Activated naive CD8-positive, alpha-beta T cell treated with anti-CD3 and anti-CD28 coated beads, Interleukin-2, amount 10 ng/mL, durations not matched to agents 7 days and 5 days (primary cell): Measurements from ENCODE around the gene TMEM170A. TPM values are rescaled to one million over a fixed set of nuclear protein-coding genes. Genes with fewer than 3 reads are reported as not detected.
A peak's percentile ranks its signal among the peaks of the same experiment; 100 is the strongest.

Experiments used
- ATAC-seq: fragments of 150-1000 bp; cut with Tn5 transposase; one replicate; pipeline ENCODE4 v1.10.0; 2021; ENCODE audit warnings: low read depth, moderate library complexity
- POLR2A ChIA-PET: fragments of 350-600 bp; sonication (Branson Sonifier 250); formaldehyde crosslinking; loops from one replicate; lab custom pipeline; 2021; ENCODE audit warnings: antibody characterized with exemption; lab: Charles Lee
- DNase-seq: peaks from one replicate; pipeline ENCODE4 v3.0.0; 2021
- H3K27ac Mint-ChIP-seq: one replicate; pipeline ENCODE4 v1.8.0; 2022; ENCODE audit warnings: mild to moderate bottlenecking, mixed read lengths
- H3K27me3 Mint-ChIP-seq: one replicate; pipeline ENCODE4 v1.8.0; 2022; ENCODE audit warnings: mild to moderate bottlenecking, moderate library complexity, mixed read lengths
- H3K36me3 Mint-ChIP-seq: one replicate; pipeline ENCODE4 v1.8.0; 2021; ENCODE audit warnings: mild to moderate bottlenecking, mixed read lengths
- H3K4me1 Mint-ChIP-seq: one replicate; pipeline ENCODE4 v1.8.0; 2021; ENCODE audit warnings: mixed read lengths
- H3K4me3 Mint-ChIP-seq: one replicate; pipeline ENCODE4 v1.8.0; 2022; ENCODE audit warnings: mild to moderate bottlenecking, moderate library complexity, mixed read lengths
- H3K9me3 Mint-ChIP-seq: one replicate; pipeline ENCODE4 v1.8.0; 2021; ENCODE audit warnings: mixed read lengths
- total RNA-seq, 2 experiments: library from RNA; stranded (reverse); gene quantifications; one replicate each; pipeline ENCODE4 v1.2.3, GENCODE V29; 2021

The TMEM170A gene
- total RNA-seq, 2 experiments from 2014 or later: 37.3 to 38.9 TPM

DNA sequence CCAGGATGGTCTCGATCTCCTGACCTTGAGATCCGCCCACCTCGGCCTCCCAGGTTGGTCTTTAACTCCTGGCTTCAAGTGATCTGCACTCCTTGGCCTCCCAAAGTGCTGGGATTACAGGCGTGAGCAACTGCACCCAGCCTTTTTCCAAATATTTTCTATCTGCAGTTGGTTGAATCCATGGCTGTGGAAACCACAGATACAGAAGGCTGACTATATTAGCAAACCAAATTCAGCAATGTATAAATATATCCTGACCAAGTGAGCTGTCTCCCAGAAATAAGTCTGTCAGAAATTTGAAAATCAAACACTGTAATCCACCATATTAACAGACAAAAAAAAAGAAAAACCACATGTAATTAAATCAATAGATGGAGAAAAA is 40.8 kb downstream of the TMEM170A start:
- ATAC-seq (no peak), DNase-seq (no peak)
- Mint-ChIP-seq H3K27ac (no peak overlapping the region), H3K36me3 (peaks cover 2% of the 10 kb centered on the region), H3K27me3 (no peaks in the 10 kb centered on the region), H3K4me1 (peaks cover 19% of the 10 kb centered on the region), H3K9me3 (no peaks in the 10 kb centered on the region), H3K4me3 (no peak overlapping the region)
- POLR2A ChIA-PET: no interaction called here

DNA sequence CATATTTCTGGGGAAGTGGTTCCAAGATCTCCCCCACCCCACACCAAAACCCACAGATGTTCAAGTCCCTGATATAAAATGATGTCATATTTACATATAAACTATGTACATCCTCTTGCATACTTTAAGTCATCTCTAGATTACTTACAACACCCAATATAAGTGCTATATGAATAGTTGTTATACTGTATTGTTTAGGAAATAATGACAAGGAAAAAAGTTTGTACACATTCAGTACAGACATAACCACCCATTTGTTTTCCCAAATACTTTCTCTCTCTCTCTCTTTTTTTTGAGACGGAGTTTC is 42.7 kb downstream of the TMEM170A start:
- ATAC-seq (no peak), DNase-seq (no peak)
- Mint-ChIP-seq H3K27ac (no peak overlapping the region), H3K9me3 (no peaks in the 10 kb centered on the region), H3K4me3 (no peak overlapping the region), H3K27me3 (no peaks in the 10 kb centered on the region), H3K4me1 (peaks cover 15% of the 10 kb centered on the region), H3K36me3 (no peaks in the 10 kb centered on the region)
- POLR2A ChIA-PET: no interaction called here

DNA sequence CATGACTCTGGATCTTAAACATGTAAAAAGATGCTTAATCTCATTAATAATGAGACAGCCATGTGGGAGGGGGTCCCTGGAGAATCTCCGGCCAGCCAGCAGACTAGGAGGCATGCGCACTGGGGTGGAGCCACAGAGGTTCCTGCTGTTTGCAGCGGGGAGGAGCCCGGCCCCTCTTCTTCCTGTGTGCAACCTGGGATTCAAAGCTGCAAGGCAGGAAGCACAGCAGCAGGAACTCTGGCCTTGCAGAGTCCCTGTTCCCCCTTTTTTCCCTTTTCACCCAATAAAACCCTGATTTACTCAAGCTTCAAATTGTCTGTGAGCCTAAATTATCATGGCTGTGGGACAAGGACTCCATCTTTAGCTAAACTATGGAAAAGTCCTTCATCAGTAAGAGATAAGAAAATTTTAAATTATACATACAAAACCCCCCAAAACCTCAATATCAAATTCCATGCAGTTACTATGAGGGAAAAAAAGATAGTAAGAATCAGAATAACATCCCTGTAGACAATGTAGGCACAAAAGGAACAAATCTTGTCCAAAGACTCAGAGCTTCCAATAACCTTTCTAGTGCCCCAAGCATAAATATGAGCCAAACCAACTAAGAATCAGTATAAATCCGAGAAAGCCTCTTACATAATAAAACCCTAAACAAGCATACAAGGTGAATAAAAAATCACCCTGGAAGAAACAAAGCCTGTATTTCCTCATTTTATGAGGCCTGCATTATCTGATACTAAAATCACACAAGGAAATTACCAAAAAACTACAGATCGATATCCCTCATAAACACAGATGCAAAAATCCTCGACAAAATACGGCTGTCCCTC is 43.3 kb downstream of the TMEM170A start:
- DNase-seq (peak; percentile 39), ATAC-seq (peak; percentile 74)
- Mint-ChIP-seq H3K27me3 (no peaks in the 10 kb centered on the region), H3K4me3 (peak overlapping the region; percentile 68), H3K9me3 (no peaks in the 10 kb centered on the region), H3K4me1 (peaks cover 15% of the 10 kb centered on the region), H3K36me3 (no peaks in the 10 kb centered on the region), H3K27ac (peak overlapping the region; percentile 52)
- POLR2A ChIA-PET: interaction anchor here (0.8 to 1.0 kb wide), 3 partner anchors 12 to 226 kb away, joined by 3 to 6 read pairs (median 3); partner anchors contain the start of genes ADAT1, CFDP1, KARS1 and TERF2IP

DNA sequence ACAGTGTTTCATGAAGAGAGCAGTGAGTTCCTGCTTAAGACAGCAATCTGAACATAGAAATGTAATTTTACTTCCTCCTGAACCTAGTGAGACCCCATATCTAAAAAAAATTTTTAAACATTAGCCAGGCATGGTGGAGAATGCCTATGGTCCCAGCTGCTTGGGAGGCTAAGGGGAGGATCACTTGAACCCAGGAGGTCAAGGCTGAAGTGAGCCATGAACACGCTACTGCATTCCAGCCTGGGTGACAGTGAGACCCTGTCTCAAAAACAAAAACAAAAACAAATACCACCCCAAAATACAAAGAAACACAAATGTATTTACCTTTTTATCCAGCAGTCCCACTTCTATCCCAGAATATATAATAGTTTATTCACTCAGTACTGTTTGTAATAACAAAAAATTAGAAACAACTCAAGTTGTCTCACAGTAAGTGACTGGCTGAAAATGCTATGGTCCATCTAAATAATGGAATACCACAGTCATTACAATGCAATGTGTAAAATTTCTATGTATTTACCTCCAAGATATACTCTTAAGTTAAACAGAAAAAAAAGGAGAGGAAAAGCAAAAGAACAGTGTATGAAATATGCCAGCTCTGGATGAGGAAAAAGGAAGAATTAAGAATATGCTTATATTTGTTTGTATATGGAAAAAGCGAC is 47.5 kb downstream of the TMEM170A start:
- Mint-ChIP-seq H3K27ac (no peak overlapping the region), H3K27me3 (no peaks in the 10 kb centered on the region), H3K36me3 (peaks cover 2% of the 10 kb centered on the region), H3K4me1 (peaks cover 17% of the 10 kb centered on the region), H3K4me3 (no peak overlapping the region), H3K9me3 (no peaks in the 10 kb centered on the region)
- DNase-seq: no peak
- POLR2A ChIA-PET: interaction anchor here (1.1 kb wide), 1 partner anchor 14 kb away, joined by 3 read pairs; no protein-coding TSS in a partner anchor
- ATAC-seq: no peak

DNA sequence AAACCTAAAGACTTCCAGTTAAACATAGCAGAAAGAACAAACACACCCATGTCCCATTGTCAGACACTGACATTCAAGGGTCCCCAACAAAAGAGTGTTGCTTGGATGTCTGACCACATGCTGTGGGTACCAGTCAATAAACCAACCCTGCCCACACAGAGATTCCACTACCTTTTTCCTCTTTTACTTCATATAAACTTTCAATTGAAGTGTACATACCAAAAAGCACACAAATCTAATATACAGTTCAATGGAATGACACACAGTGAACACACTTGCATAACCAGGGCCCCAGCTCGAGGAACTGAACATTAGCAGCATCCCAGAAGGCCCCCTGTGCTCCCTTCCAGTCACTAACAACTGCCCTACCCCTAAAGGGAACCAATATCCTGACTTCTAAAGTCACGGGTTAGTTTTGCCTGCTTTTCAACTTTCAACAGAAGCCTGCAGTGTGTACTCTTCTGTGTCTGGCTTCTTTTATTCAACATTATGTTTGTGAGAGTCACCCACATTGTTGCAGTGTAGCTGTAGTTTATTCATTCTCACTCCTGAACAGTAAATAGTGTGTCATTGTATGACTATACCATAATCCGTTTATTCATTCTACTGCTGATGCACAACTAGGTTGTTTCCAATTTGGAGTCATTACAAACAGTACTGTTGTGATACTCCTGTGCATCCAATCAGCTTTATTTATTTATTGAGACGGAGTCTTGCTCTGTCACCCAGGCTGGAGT is 49.2 kb downstream of the TMEM170A start:
- no peak overlapping the region for H3K4me3 Mint-ChIP-seq
- H3K4me1 Mint-ChIP-seq: peaks cover 5% of the 10 kb centered on the region
- no peaks in the 10 kb centered on the region for H3K27me3 Mint-ChIP-seq
- ATAC-seq: no peak
- H3K36me3 Mint-ChIP-seq: peaks cover 2% of the 10 kb centered on the region
- H3K27ac Mint-ChIP-seq: no peak overlapping the region
- no peak for DNase-seq
- POLR2A ChIA-PET: no interaction called here
- no peaks in the 10 kb centered on the region for H3K9me3 Mint-ChIP-seq

DNA sequence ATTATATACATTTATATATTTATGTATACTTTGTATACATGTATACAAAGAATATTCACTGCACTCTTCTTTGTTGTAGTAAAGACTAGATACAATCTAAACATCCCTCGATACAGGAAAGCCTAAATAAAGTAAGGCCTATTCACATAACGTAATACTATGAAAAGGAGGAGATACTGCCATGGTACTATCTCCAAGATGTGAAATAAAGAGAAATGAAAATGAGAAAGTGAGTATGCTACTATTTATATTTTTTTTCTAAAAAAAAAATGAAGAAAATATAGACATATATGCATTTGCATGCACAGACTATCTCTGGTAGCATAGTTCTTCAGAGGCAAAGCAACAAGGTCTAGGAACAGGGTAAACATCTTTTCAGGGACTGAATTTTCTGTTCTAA is 50.5 kb downstream of the TMEM170A start:
- Mint-ChIP-seq H3K4me1 (peaks cover 3% of the 10 kb centered on the region), H3K36me3 (peaks cover 3% of the 10 kb centered on the region), H3K27ac (no peak overlapping the region), H3K4me3 (no peak overlapping the region), H3K27me3 (no peaks in the 10 kb centered on the region), H3K9me3 (no peaks in the 10 kb centered on the region)
- DNase-seq: no peak
- ATAC-seq: no peak
- POLR2A ChIA-PET: no interaction called here

DNA sequence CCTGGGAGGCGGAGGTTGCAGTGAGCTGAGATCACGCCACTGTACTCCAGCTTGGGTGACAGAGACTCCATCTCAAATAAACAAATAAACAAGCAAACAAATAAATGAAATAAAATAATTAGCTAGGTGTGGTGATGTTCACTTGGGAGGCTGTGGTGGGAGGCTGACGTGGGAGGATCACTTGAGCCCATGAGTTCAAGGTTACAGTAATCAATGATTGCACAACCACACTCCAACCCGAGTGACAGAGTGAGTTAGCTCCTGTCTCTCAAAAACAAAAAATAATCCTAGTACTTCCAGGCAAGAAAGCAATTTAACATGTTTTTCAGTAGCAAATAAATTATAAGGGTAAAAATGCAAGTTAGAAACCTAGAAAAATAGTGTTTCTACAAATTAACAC is 57.5 kb downstream of the TMEM170A start:
- Mint-ChIP-seq H3K4me3 (no peak overlapping the region), H3K36me3 (peaks cover 1% of the 10 kb centered on the region), H3K4me1 (no peaks in the 10 kb centered on the region), H3K9me3 (no peaks in the 10 kb centered on the region), H3K27ac (no peak overlapping the region), H3K27me3 (no peaks in the 10 kb centered on the region)
- no peak for DNase-seq
- POLR2A ChIA-PET: no interaction called here
- no peak for ATAC-seq

DNA sequence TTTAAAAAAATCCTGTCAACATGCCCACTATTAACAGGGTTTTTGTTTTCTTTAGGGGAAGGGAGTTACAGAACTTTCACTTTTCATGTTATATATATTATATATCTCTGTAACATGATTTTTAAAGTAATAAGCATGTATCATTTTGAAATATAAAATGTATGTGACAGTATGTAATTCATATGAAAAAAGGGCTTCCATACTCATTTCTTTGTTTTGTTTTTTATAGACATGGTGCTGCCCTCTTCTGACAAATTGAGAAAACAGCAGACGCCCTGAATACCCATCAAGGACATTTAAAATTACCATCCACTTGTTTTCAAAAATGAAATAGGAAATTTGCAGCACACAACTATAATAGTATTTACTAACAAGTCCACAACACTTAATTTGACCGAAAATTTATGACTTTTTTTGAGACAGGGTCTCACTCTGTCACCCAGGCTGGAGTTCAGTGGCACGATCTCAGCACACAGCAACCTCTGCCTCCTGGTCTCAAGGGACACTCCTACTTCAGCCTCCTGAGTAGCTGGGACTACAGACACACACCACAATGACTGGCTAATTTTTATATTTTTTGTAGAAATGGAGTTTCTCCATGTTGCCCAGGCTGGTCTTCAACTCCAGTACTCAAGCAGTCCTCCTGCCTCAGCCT is 61.5 kb downstream of the TMEM170A start:
- no peak overlapping the region for H3K27ac Mint-ChIP-seq
- POLR2A ChIA-PET: no interaction called here
- no peak for ATAC-seq

DNA sequence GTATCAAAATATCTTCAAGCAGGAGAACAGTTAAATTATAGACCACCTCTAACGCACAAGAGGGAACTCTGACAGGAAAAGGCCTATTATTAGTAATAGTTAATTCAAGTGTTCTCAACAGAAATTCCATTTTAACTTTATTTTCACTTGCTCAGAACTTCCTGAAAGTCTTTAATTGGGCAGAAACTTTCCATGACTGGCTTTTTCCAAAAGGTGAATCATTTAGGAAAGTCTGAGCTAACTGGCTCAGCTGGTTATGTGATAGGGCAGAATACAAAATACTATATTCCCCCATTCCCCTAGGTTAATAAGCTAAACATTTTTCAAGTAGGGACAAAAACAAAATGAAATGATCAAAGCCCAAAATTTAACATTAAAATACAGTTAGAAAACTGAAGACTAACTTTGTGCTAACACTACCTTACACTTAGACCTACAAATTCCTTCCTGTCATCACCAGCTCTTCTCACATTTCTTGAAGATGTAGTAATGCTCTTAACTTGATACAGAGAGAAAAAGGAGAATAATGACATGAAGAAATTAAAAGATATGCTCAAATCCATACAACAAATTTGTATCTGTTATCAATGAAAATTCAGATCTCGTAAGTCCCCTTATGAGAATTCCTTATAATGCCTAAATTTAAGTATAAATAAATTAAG is 62.2 kb downstream of the TMEM170A start:
- POLR2A ChIA-PET: no interaction called here
- H3K4me3 Mint-ChIP-seq: no peak overlapping the region
- ATAC-seq (no peak), DNase-seq (no peak)
- H3K27me3 Mint-ChIP-seq: no peaks in the 10 kb centered on the region
- H3K9me3 Mint-ChIP-seq: no peaks in the 10 kb centered on the region
- no peak overlapping the region for H3K27ac Mint-ChIP-seq
- H3K4me1 Mint-ChIP-seq: peaks cover 2% of the 10 kb centered on the region
- H3K36me3 Mint-ChIP-seq: no peaks in the 10 kb centered on the region

More for the DNA sequence above, 61.5 kb downstream of the TMEM170A start:
- no peaks in the 10 kb centered on the region for H3K9me3 Mint-ChIP-seq
- H3K36me3 Mint-ChIP-seq: no peaks in the 10 kb centered on the region
- no peak overlapping the region for H3K4me3 Mint-ChIP-seq
- peaks cover 2% of the 10 kb centered on the region for H3K4me1 Mint-ChIP-seq
- no peak for DNase-seq
- H3K27me3 Mint-ChIP-seq: no peaks in the 10 kb centered on the region

DNA sequence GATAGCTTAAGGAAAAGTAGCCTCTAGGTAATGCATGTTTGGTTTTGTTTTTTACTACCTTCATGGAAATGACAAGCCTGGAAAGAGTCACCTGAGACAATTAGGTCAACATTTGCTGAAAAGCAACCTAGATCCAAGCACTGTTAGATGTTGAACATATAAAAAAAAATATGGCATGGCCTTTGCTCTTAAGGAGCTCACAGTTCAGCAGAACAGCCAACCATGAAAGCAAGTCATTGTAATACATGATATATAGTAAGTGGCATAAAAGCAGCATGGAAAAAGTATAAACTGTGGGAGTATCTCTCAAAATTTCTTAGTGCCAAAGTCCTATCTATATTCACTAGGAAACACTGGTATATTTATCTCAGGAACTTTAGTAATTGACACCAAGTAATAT is 62.8 kb downstream of the TMEM170A start:
- Mint-ChIP-seq H3K4me3 (no peak overlapping the region), H3K4me1 (peaks cover 2% of the 10 kb centered on the region), H3K27ac (no peak overlapping the region), H3K27me3 (no peaks in the 10 kb centered on the region), H3K9me3 (no peaks in the 10 kb centered on the region), H3K36me3 (no peaks in the 10 kb centered on the region)
- POLR2A ChIA-PET: no interaction called here
- ATAC-seq: no peak
- DNase-seq: no peak

DNA sequence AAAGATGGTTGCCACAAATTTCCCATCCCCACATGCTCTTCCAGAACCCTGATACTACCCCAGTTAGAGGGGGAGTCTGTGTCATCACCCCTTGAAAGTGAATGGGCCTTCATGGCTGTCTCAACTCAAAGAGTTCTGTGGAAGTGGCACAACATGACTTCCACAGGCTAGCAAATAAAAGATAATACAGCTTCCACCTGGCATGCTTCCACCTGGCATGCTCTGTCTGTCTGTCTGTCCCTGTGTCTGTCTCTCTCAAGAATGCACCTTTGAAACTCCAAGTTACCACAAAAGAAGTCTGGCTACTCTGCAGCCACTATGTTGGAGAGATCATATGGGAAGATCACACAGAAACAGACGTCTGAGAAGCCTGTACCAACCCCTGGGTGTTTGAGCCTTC is 66.2 kb downstream of the TMEM170A start:
- no peak for DNase-seq
- Mint-ChIP-seq H3K9me3 (no peaks in the 10 kb centered on the region), H3K27me3 (no peaks in the 10 kb centered on the region), H3K4me1 (peaks cover 2% of the 10 kb centered on the region), H3K4me3 (no peak overlapping the region), H3K36me3 (peaks cover 3% of the 10 kb centered on the region), H3K27ac (no peak overlapping the region)
- POLR2A ChIA-PET: no interaction called here
- ATAC-seq: no peak

DNA sequence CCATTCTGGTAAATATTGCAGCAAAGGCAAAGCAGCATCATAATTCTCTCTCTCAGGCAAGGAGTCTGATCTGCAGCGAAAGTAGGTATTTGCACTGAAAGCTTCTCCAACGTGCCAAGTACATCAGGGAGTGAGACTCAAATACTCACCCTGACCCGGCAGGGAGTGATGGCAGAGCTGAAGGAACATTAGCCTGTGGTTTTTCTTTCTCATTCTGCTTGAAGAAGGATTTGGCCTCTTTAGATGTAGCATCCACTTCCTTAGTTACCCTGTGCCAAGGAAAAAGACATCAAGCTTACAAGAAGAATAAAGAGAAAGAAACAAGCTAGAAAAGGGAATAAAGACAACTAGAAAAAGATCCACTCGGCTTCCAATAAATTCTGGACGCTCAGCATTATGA is 69.5 kb downstream of the TMEM170A start:
- H3K27ac Mint-ChIP-seq: no peak overlapping the region
- H3K9me3 Mint-ChIP-seq: no peaks in the 10 kb centered on the region
- POLR2A ChIA-PET: no interaction called here
- H3K4me3 Mint-ChIP-seq: no peak overlapping the region
- no peak for DNase-seq
- H3K4me1 Mint-ChIP-seq: peaks cover 2% of the 10 kb centered on the region
- peaks cover 9% of the 10 kb centered on the region for H3K36me3 Mint-ChIP-seq
- no peaks in the 10 kb centered on the region for H3K27me3 Mint-ChIP-seq
- ATAC-seq: no peak
